Right lobe of liver (tissue), 4 donors: ENCODE measurements around the gene CRAMP1.

Source experiments
- POLR2A ChIP-seq: fragments of 450-650 bp; IDR thresholded peaks from one replicate; pipeline ENCODE4 v1.6.1; 2017; ENCODE audit warnings: antibody characterized with exemption, mild to moderate bottlenecking
- TF ChIP-seq, protein P1 (sequence below), 4 donors: fragments of 200-600 bp in 3 of 4; fragments of 450-650 bp in 1 of 4; IDR thresholded peaks; one replicate each; pipeline versions ENCODE4 v1.5.1 to v1.8.0; 2016 to 2022; ENCODE audit warnings: antibody characterized with exemption in 4 of 4, mild to moderate bottlenecking in 2 of 4
- donor health status: DM: no; HTN: no; CAD: no.
- donor health status: DM: no; HTN: no; CAD: no.
- donor health status: DM: no; HTN: yes; CAD: no.

DNA sequence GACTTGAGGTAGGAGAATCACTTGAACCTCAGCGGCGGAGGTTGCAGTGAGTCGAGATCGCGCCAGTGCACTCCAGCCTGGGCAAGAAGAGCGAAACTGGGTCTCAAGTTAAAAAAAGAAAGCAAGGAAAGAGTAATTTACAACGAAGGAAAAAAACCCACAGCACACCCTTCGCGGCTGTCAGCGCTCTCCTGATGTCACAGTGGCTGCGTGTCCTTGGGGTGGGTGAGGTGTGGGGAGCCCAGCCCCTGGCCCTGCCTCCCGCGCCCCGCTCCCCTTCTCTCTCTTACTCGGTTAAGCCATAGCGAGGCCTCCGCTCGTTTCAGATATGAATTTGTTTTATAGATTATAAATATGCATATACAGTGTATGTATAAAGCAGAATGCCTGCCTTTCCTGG, 65.2 kb downstream of the CRAMP1 start:
- TF ChIP-seq, protein P1, sequence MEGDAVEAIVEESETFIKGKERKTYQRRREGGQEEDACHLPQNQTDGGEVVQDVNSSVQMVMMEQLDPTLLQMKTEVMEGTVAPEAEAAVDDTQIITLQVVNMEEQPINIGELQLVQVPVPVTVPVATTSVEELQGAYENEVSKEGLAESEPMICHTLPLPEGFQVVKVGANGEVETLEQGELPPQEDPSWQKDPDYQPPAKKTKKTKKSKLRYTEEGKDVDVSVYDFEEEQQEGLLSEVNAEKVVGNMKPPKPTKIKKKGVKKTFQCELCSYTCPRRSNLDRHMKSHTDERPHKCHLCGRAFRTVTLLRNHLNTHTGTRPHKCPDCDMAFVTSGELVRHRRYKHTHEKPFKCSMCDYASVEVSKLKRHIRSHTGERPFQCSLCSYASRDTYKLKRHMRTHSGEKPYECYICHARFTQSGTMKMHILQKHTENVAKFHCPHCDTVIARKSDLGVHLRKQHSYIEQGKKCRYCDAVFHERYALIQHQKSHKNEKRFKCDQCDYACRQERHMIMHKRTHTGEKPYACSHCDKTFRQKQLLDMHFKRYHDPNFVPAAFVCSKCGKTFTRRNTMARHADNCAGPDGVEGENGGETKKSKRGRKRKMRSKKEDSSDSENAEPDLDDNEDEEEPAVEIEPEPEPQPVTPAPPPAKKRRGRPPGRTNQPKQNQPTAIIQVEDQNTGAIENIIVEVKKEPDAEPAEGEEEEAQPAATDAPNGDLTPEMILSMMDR (IDR thresholded peaks at IDR 0.05), result no peak
- no peak for TF ChIP-seq POLR2A
